PFSK-1 (cell line): Measurements from ENCODE around the gene RBMXL3. TPM values are rescaled to one million over a fixed set of nuclear protein-coding genes. Genes with fewer than 3 reads are reported as not detected.
A peak's percentile ranks its signal among the peaks of the same experiment; 100 is the strongest.

Source experiments
- FOXP2 ChIP-seq: optimal IDR thresholded peaks from 2 replicates; pipeline ENCODE3; 2011; ENCODE audit warnings: borderline replicate concordance, control low read depth, inconsistent platforms; ENCODE audit not compliant: insufficient read depth; ENCODE audit errors: extremely low read length, extremely low read depth
- POLR2AphosphoS5 ChIP-seq: IDR thresholded peaks from 2 replicates; pipeline ENCODE4 v1.6.1; 2012; ENCODE audit warnings: low read depth, mild to moderate bottlenecking, control low read depth, low read length, moderate library complexity
- SIN3A ChIP-seq: IDR thresholded peaks from 2 replicates; pipeline ENCODE4 v1.6.1; 2012; ENCODE audit warnings: mild to moderate bottlenecking, low read length, moderate library complexity, borderline replicate concordance; ENCODE audit not compliant: insufficient read depth
- TAF1 ChIP-seq: IDR thresholded peaks from 2 replicates; pipeline ENCODE4 v1.6.1; 2012; ENCODE audit warnings: low read length, control low read depth, borderline replicate concordance; ENCODE audit not compliant: insufficient read depth
- polyA plus RNA-seq: library from polyadenylated mRNA; unstranded; fragments of >200 nt; gene quantifications from one replicate; pipeline ENCODE4 v1.2.1, GENCODE V29; 2012; ENCODE audit warnings: low read depth, missing spikeins; ENCODE audit not compliant: insufficient read length
- TF ChIP-seq, protein P1 (sequence below), 2 experiments: IDR thresholded peaks; 2 replicates each; pipeline versions ENCODE4 v1.6.1 to v1.8.0; 2011 to 2012; ENCODE audit warnings: low read depth in 2 of 2, low read length in 2 of 2, control low read depth in 1 of 2, inconsistent platforms in 1 of 2, mild to moderate bottlenecking in 1 of 2, moderate library complexity in 1 of 2; ENCODE audit not compliant: insufficient read depth in 1 of 2

Gene RBMXL3
- not detected for polyA plus RNA-seq

DNA sequence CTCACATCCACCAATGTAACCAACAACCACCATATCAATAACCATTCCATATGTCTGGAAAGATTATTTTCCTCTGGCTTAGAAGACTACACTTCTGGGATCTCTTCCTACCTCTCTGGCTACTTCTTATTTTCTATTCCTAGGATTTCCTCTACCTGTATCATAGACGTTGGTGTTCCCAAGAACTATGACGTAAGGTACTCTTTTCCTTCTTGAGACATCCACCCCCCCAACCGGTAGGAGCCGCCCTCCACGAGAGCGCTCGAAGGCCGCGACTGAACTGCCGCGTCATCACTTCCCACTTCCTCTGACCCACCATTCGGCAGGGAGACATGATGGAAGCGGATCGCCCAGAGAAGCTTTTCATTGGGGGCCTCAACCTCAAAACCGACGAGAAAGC, at the start of gene RBMXL3:
Gene RBMXL3 (plus strand): TSS at position 301 of the 400 bp plus-strand sequence. CDS start 32 bp downstream, at position 333.
- TF ChIP-seq TAF1 (no peak), FOXP2 (no peak), SIN3A (no peak), POLR2AphosphoS5 (no peak)
- TF ChIP-seq, protein P1, sequence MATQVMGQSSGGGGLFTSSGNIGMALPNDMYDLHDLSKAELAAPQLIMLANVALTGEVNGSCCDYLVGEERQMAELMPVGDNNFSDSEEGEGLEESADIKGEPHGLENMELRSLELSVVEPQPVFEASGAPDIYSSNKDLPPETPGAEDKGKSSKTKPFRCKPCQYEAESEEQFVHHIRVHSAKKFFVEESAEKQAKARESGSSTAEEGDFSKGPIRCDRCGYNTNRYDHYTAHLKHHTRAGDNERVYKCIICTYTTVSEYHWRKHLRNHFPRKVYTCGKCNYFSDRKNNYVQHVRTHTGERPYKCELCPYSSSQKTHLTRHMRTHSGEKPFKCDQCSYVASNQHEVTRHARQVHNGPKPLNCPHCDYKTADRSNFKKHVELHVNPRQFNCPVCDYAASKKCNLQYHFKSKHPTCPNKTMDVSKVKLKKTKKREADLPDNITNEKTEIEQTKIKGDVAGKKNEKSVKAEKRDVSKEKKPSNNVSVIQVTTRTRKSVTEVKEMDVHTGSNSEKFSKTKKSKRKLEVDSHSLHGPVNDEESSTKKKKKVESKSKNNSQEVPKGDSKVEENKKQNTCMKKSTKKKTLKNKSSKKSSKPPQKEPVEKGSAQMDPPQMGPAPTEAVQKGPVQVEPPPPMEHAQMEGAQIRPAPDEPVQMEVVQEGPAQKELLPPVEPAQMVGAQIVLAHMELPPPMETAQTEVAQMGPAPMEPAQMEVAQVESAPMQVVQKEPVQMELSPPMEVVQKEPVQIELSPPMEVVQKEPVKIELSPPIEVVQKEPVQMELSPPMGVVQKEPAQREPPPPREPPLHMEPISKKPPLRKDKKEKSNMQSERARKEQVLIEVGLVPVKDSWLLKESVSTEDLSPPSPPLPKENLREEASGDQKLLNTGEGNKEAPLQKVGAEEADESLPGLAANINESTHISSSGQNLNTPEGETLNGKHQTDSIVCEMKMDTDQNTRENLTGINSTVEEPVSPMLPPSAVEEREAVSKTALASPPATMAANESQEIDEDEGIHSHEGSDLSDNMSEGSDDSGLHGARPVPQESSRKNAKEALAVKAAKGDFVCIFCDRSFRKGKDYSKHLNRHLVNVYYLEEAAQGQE (IDR thresholded peaks at IDR 0.05; ENCODE audit: insufficient read depth in 1 of 2, low read depth in 2 of 2, low read length in 2 of 2), result no peak

DNA sequence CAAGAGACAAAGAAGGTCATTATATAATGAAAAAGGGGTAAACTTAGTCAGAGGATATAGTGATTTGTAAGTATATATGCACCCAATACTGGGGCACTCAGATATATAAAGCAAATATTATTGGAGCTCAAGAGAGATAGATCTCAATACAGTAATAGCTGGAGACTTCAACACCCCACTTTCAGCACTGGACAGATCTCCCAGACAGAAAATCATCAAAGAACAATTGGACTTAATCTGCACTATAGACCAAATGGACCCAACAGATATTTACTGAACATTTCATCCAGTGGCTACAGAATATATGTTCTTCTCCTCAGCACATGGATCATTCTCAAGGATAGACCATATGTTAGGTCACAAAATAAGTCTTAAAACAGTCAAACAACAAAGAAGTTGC, 47.2 kb upstream of the RBMXL3 start:
- TF ChIP-seq, protein P1 (IDR thresholded peaks at IDR 0.05; ENCODE audit: insufficient read depth in 1 of 2, low read depth in 2 of 2, low read length in 2 of 2), result peak; percentile 16 to 76; a peak in 2 of 4 replicates
- TF ChIP-seq FOXP2, result no peak

DNA sequence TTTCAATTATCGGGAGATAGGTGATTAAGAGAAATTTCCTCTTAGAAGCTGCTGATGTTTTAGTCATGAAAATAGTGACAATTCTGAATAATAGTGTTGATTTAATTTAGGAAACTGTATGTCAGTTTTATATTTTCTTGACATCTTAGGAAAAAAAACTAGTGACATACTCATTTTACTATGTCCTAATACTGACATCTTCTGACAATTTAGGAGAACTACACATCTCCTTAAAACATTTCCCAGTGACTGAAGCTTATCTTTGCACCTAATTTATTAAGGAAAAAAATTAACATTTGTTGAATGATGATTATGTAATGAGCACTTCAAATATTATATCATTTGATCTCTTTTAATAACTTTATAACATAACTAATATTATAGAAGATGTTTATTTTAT, 42.0 kb upstream of the RBMXL3 start:
- TF ChIP-seq, protein P1 (IDR thresholded peaks at IDR 0.05; ENCODE audit: insufficient read depth in 1 of 2, low read depth in 2 of 2, low read length in 2 of 2), result no peak
- TF ChIP-seq POLR2AphosphoS5, result no peak
- no peak for TF ChIP-seq TAF1
- TF ChIP-seq SIN3A, result no peak
- no peak for TF ChIP-seq FOXP2

DNA sequence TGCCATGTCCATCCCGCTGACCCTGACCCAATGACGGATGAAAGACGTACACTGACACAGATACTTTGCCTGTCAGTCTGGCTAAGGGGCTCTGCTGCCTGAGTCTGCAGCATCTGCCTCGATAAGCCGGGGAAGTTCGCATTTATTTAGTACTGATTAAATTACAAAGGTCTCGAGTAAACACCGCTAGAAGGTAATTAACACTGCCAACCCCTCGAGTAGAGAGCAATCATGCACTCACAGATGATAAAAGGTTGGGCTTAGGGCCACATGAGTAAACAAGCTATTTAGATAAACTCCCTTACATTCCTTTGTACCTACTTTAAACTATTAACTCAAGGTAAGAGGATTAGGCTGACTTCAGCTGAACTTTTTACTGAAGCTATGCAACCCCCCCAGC, 16.0 kb upstream of the RBMXL3 start:
- TF ChIP-seq, protein P1 (IDR thresholded peaks at IDR 0.05; ENCODE audit: insufficient read depth in 1 of 2, low read depth in 2 of 2, low read length in 2 of 2), result no peak
- TF ChIP-seq SIN3A (no peak), TAF1 (no peak), POLR2AphosphoS5 (no peak), FOXP2 (no peak)

DNA sequence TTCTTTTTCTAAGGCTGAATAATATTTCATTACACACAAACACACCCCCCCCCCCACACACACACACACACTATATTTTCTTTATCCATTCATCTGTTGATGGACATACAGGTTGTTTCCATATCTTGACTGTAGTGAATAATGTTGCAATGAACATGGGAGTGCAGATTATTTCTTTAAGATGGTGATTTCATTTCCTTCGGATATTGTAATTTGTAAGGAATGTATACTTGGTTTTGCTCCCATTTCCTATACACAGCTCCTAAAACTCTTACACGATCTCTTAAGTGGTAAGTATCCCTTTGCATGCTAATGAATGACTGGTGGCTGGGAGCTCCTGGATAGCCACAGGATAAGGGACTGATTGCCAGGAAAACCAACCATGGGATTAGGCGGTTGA, 14.7 kb upstream of the RBMXL3 start:
- TF ChIP-seq FOXP2, result no peak
- TF ChIP-seq, protein P1 (IDR thresholded peaks at IDR 0.05; ENCODE audit: insufficient read depth in 1 of 2, low read depth in 2 of 2, low read length in 2 of 2), result no peak
- TF ChIP-seq POLR2AphosphoS5, result no peak
- TF ChIP-seq SIN3A, result no peak
- no peak for TF ChIP-seq TAF1
